GM21528 (cell line): Measurements from ENCODE around the gene GNG12.
"Not testable (repeated sequence)": the region's sequence is repeated elsewhere in the genome, so short reads cannot be mapped to it uniquely, and the experiment has no call there.

Experiments used
- ATAC-seq: cut with Tn5 transposase; IDR thresholded peaks from one replicate; pipeline ENCODE4 v1.9.1; 2021; ENCODE audit warnings: mild to moderate bottlenecking, moderate library complexity; ENCODE audit not compliant: unreplicated experiment, low FRiP score

Gene GNG12

GRCh38 chr1:67666636-67667035 lies 166.6 kb downstream of the GNG12 start:
- ATAC-seq: no peak

- ATAC-seq: not testable (repeated sequence)
These were observed 168.0 kb downstream of the GNG12 start for GRCh38 chr1:67665307-67665706.

GRCh38 chr1:67664048-67664447 lies 169.2 kb downstream of the GNG12 start:
- no peak for ATAC-seq

GRCh38 chr1:67662884-67663283 lies 170.4 kb downstream of the GNG12 start:
- ATAC-seq: no peak

GRCh38 chr1:67659229-67659628 lies 174.0 kb downstream of the GNG12 start:
- ATAC-seq: no peak

GRCh38 chr1:67657152-67657551 lies 176.1 kb downstream of the GNG12 start:
- not testable (repeated sequence) for ATAC-seq

GRCh38 chr1:67655581-67655980 lies 177.7 kb downstream of the GNG12 start:
- no peak for ATAC-seq

- no peak for ATAC-seq
These were observed 180.0 kb downstream of the GNG12 start for GRCh38 chr1:67653304-67653703.

GRCh38 chr1:67652800-67653199 lies 180.5 kb downstream of the GNG12 start:
- no peak for ATAC-seq
